Stimulated activated CD4-positive, alpha-beta T cell treated with anti-CD3 and anti-CD28 coated beads, Interleukin-4, amount 100 ng/mL, for 4 hours (primary cell): ENCODE data around the gene MAML3.
A peak's percentile ranks its signal among the peaks of the same experiment; 100 is the strongest.

Experiments
- DNase-seq, 2 experiments: peaks; one replicate each; pipeline ENCODE4 v3.0.0-alpha.2; 2020

The MAML3 gene

GRCh38 chr4:140153419-140153717, 616 bp downstream of the MAML3 start:
- DNase-seq = no peak

GRCh38 chr4:140152751-140153418, 1.1 kb downstream of the MAML3 start:
- DNase-seq = peak; percentile 42 to 47

- DNase-seq = peak; percentile 65 to 96
Observed at GRCh38 chr4:140152013-140152703, 1.8 kb downstream of the MAML3 start.

GRCh38 chr4:140151699-140152012, 2.3 kb downstream of the MAML3 start:
- DNase-seq = peak; percentile 42 to 62

GRCh38 chr4:140150886-140151698, 2.9 kb downstream of the MAML3 start:
- peak; percentile 27 to 80 for DNase-seq

- DNase-seq = peak in 1 of 2 experiments; percentile 53
Observed at GRCh38 chr4:140150636-140150885, 3.4 kb downstream of the MAML3 start.

GRCh38 chr4:140149846-140150635, 3.9 kb downstream of the MAML3 start:
- DNase-seq = peak; percentile 36 to 70

GRCh38 chr4:140144050-140144449, 9.9 kb downstream of the MAML3 start:
- DNase-seq = no peak

- no peak for DNase-seq
Observed at GRCh38 chr4:140141210-140141835, 12.7 kb downstream of the MAML3 start.

GRCh38 chr4:140140566-140140965, 13.4 kb downstream of the MAML3 start:
- DNase-seq = no peak

- no peak for DNase-seq
Observed at GRCh38 chr4:140138428-140138827, 15.6 kb downstream of the MAML3 start.

- no peak for DNase-seq
Observed at GRCh38 chr4:140137671-140138070, 16.3 kb downstream of the MAML3 start.

GRCh38 chr4:140136509-140136908, 17.5 kb downstream of the MAML3 start:
- DNase-seq = no peak

GRCh38 chr4:140135529-140136088, 18.4 kb downstream of the MAML3 start:
- no peak for DNase-seq

GRCh38 chr4:140134746-140135425, 19.1 kb downstream of the MAML3 start:
- no peak for DNase-seq

GRCh38 chr4:140133576-140133975, 20.4 kb downstream of the MAML3 start:
- no peak for DNase-seq

GRCh38 chr4:140131675-140132229, 22.2 kb downstream of the MAML3 start:
- no peak for DNase-seq

- no peak for DNase-seq
Observed at GRCh38 chr4:140130677-140131076, 23.3 kb downstream of the MAML3 start.

- no peak for DNase-seq
Observed at GRCh38 chr4:140127422-140127821, 26.6 kb downstream of the MAML3 start.

GRCh38 chr4:140126261-140126660, 27.7 kb downstream of the MAML3 start:
- DNase-seq = no peak

GRCh38 chr4:140125374-140125773, 28.6 kb downstream of the MAML3 start:
- DNase-seq = no peak
